Superior temporal gyrus (tissue), 1 donor: ENCODE data around the gene STAB1.

Experiments used
- DNase-seq: peaks from one replicate; pipeline ENCODE4 v3.0.0-alpha.2; 2016; ENCODE audit errors: extremely low spot score

The STAB1 gene, protein sequence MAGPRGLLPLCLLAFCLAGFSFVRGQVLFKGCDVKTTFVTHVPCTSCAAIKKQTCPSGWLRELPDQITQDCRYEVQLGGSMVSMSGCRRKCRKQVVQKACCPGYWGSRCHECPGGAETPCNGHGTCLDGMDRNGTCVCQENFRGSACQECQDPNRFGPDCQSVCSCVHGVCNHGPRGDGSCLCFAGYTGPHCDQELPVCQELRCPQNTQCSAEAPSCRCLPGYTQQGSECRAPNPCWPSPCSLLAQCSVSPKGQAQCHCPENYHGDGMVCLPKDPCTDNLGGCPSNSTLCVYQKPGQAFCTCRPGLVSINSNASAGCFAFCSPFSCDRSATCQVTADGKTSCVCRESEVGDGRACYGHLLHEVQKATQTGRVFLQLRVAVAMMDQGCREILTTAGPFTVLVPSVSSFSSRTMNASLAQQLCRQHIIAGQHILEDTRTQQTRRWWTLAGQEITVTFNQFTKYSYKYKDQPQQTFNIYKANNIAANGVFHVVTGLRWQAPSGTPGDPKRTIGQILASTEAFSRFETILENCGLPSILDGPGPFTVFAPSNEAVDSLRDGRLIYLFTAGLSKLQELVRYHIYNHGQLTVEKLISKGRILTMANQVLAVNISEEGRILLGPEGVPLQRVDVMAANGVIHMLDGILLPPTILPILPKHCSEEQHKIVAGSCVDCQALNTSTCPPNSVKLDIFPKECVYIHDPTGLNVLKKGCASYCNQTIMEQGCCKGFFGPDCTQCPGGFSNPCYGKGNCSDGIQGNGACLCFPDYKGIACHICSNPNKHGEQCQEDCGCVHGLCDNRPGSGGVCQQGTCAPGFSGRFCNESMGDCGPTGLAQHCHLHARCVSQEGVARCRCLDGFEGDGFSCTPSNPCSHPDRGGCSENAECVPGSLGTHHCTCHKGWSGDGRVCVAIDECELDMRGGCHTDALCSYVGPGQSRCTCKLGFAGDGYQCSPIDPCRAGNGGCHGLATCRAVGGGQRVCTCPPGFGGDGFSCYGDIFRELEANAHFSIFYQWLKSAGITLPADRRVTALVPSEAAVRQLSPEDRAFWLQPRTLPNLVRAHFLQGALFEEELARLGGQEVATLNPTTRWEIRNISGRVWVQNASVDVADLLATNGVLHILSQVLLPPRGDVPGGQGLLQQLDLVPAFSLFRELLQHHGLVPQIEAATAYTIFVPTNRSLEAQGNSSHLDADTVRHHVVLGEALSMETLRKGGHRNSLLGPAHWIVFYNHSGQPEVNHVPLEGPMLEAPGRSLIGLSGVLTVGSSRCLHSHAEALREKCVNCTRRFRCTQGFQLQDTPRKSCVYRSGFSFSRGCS (N-terminal part only)

DNA sequence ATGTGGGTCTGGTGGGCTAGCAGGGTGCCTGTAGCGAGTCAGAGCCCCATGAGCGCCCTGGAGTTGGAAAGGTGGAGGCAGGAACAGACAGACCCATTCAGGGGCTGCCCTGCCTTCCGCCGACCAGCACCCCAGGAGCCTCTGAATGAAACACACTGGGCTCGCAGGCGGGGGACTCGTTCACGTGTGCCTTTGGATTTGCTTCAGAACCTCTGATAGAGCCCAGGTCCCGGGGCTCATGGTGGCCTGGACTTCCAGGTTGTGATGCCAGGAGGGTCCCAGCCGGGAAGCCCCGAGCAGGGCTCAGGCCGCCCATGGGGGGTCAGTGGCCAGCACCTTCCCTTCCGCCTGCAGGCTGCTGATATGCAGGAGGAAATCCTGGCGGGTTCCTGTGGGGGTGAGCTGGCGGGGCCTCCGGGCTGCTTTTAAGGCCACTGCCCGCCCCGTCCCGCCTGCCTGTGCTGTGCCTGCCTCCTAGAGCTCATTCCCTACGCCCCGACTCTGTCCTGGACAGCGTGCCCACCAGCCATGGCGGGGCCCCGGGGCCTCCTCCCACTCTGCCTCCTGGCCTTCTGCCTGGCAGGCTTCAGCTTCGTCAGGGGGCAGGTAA is at the start of gene STAB1:
TSS of gene STAB1 (plus strand) at position 453 of the 610 bp plus-strand sequence. CDS start at position 529, 76 bp downstream.
- no peak for DNase-seq

DNA sequence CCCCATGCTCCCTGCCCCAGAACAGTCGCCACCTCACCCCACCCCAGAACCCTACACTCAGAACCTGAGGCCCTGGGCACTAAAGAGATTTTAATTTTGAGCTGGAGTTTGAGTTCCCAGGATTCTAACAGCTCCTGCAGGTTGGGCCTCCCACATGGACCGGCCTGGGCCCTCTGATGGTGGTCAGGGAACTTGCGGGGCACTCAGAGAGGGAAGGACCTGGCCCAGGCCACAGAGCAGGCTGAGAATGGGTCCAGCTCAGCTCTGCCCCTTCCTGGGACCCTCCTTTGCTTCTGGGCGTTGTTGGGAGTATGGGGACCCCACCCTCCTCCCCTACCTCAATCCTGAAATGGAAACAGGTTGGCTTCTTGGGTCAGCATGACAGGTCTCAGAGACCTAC is 49.1 kb upstream of the STAB1 start:
- DNase-seq = no peak

DNA sequence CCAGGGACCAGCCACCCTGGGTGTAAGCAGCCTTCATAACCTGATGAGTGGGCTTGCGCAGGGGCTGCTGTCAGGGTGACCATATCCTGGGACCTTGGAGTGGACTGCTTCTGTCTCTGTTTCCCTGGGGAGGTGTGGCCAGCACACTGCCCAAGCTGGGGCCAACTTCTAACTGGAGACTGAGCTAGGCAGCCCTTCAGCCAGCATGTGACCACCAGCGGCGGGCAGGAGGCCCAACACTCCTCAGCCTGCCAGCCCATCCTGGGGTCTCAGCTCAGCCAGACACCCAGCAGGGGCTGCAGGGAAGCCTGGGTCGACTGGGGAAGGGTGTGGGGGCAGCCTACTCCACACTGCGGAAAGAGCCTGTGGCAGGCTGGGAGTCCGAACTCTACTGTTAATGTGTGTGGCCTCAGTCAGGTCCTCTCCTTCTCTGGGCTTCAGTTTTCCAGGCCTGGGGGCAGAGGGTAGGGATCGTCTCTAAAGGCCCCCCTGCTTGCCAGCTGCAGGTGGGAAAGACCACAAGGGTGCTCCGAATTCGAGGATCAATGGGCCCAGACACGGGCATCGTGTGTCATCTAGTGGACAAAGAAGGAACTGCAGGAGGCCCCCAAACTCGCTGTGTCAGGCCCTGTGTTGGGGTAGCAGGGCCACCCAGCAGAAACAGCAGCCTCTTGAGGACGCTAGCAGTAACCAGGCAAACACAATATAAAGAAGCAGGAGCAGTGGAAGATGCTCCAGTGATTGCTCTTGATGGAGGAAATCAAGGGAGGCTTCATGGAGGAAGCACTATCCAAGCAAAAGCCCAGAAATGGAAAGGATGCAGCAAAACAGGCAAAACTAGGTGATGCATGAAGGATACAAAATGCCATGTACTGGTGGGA is 48.3 kb upstream of the STAB1 start:
- DNase-seq = peak; percentile 86

DNA sequence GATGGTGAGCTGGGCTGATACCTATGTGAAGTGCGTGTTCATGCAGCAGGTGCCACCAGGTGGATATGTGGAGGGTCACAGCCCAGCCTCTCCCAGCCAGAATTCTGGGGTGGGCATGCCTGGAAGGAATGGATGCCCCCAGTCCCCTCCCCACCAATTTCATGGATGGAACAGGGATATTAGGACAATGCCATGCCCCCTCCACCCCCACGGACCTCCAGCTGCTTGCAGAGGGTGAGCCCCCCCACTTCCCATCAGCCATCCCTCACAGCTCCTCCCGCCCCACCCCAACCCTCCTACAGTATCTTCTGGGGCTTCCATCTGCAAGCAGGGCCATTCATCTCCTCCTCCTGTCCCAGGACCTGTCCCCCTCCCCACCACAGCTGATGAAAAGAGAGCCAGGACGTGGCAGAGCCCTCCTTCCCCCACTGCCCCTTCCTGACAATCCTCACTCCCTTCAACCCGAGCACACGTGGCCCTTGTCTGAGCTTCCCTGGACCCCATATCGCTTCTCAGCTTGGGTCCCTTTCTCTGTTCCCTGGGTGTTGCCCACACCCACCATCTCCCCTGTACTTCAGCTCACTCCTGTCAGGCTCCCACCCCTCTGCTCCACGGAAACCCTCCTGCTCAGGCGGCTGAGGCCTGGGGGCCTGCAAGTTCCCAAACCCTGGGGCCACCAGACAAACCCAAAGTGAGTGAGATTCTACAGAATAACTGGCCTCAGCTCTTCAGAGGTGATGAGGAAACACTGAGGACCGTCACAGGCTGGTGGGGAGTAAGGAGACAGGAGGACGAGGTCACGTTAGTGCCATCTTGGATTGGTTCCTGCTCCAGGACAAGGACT is 47.4 kb upstream of the STAB1 start:
- no peak for DNase-seq

DNA sequence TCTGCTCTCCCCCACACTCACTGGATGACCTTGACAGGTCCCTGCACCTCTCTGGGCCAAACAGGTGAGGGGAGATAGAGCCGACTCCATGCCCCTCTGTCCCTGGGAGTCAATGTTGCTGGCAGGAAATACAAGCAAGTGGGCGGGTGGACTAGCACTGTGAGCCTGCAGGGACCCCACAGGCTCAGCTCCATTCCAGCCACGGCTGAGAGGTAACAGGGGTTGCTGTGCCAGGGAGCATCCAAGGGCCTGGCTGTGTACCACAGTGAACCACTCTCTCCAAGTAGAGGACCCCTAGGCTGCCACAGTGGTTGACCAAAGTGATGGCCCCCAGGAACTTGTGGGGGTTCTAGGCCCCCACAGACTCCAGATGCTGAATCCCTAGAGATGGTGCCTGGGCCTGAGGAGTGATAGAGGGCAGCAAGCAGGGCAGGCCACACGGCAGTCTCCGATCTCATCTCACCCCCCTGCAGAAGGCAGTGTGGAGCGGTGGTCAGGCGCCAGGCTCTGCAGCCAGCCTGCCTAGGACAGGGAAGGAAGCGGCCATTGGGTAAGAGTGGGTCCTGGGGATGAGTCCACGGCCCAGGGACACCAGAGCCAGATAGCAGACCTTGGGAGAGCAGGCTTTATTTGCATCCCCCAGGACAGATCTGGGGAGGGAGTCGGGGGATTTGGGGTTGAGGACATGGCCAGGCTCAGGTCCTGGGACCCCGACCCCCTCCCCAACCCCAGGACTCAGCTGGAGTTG is 44.5 kb upstream of the STAB1 start:
- no peak for DNase-seq

DNA sequence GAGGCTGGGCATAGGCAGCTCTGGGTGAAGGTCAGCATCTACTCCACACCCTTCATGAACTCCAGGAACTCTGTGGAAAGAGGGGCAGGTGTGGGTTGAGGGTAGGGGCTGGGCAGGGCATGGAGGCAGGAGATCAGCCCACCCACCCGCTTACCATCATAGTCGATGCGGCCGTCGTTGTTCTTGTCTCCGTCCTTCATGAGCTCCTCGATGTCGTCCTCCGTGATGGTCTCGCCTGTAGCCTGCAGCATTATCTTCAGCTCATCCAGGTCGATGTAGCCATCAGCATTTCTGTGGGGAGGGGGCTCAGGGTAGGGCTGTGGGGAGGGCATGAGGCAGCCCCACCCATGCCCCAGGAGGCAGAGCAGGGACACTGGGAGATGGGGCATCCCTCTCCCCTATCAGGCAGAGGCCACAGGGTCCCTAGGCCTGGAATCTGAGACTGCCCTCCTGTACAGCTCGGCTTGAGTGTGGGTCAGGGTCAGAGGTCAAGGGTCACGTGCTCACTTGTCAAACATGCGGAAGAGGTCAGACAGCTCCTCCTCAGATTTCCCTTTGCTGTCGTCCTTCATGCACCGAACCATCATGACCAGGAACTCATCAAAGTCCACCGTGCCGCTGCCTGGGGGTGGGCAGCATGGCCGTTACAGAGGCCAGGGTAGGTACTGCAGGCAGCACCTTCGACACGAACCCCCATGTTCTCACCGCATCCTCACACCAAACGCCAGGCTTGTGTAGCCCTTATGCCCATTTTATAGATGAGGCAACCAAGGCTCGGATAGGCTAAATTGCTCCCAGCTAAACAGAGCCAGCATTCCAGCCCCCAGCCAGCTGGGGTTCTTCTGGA is 43.7 kb upstream of the STAB1 start:
- DNase-seq = no peak

DNA sequence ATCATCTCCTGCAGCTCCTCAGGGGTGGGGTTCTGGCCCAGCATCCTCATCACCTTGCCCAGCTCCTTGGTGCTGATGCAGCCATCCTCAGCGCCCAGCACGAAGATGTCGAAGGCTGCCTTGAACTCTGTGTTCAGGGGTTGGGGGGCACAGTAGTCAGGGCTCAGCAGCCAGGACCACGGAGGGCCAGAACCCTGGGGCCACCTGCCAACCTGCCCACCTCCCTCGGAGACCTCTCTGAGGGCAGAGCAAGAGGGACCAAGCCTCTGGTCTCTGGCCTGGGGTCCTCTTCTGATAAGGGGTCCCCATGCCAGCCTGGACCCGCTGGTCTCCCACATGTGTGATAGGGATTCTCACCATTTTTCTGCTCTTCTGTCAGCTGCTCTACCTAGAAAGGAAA is 43.0 kb upstream of the STAB1 start:
- DNase-seq = no peak

DNA sequence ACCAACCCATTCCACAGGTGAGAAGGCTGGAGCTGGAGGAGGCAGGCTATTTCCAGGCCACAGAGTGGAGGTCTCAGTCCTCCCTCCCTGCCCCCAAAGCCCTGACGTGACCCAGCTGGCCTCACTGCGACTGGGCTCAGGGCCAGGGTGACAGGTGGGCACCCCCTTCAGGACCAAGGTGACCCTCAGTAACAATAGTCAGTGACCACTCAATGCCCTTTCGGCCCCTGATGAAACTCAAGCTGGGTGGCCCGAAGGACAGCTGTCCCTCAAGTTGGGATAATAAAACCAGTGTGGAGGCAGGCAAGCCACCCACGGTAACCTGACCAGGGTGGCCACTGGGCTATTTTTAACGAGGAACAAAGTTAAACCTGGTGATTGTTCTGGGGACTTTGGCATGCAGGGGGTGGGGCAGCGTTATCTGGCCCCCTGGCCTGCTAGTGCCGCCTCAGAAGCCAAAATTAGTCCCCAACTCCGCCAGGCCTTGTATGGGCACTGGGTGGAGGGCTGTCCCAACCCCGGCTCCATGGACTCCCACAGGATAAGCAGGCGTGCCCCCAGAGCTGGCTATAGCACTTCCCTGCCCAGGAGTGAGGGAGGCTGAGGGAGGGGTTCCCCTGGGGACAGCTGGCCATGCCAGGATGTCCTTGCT is 42.4 kb upstream of the STAB1 start:
- DNase-seq = no peak

DNA sequence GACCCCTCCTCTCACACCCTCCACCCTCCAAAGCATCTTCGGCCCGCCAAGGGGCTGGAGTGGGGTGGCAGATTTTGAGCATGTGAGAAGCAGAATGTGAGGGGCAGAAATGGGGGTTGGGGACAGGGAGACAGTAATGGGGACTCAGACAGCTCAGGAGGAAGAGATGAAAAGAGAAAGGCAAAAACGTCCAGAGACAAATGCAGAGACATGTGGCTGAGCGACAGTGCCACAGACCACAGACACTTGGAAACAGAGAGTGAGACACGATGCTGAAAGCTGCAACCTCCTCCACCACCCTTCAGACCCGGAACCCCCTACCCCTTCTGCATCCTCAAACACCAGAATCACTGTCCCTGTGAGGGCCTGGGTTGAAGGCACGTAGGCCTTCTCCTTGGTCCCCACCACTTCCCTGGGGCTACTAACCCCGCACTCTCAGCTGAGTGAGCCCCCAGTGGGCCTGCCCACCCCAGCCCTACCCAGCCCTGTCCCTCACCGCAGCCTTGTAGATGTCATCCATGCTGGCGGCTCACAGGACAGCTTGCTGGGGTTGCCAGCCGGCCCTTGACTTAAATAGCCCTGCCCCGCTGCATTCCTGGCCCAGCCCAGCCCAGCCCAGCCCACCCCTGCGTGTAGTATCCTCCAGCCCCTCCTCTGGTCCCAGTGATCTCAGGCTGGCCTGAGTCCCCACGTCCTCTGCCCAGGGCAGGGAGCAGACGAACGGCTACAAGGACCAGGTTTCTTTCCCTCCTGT is 41.5 kb upstream of the STAB1 start, which contains the start of gene TNNC1:
TSS of gene TNNC1 (minus strand) at position 546 of the 754 bp plus-strand sequence. CDS start at position 520, 26 bp downstream.
- DNase-seq = no peak

DNA sequence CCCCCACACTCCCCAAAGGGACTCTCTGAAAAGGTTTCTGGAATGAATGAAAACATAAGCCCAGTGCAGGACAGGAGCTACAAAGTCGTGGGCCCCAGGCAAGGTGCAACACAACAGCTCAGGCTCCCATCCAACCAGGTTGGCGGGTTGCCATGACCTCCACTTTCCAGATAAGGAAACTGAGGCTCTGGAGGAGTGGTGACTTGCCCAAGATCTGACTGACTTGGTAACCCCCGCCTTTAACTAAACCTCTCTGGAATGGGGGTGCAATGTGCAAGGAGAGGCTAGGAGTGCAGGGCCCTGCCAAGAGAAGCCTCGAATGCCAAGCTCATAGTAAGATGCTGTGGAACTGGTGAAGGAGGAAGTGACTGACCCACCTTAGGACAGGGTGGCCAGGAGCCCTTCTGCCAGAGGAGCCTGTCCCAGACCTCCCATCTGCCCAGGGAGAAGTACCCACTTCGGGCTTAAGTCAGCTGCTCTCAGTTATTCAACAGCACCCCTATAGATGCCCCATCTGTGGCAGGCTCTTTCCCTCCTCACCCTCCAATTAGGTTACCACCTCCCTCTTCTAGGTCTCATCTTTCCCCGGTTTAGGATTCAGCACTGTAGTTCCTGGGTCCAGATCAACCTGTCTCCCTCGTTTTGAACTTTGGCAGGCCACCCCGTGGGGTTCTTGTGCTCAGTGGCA is 40.7 kb upstream of the STAB1 start:
- DNase-seq = no peak

DNA sequence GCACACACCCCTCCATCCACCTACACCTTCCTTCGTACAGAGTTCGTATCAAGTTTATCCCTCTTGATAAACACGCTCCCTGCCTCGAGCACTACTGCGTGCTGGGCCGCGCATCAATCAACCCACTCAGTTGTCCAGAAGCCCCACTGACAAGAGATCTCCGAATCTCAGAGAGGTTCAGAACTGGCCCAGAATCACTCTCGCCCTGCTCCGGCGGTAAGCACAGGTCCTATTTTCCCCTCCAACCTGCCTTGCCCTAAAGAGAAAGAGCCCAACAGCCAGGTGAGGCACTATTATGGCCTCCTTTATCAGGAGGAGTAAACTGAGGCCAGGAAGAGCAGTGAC is 40.2 kb upstream of the STAB1 start:
- DNase-seq = no peak

DNA sequence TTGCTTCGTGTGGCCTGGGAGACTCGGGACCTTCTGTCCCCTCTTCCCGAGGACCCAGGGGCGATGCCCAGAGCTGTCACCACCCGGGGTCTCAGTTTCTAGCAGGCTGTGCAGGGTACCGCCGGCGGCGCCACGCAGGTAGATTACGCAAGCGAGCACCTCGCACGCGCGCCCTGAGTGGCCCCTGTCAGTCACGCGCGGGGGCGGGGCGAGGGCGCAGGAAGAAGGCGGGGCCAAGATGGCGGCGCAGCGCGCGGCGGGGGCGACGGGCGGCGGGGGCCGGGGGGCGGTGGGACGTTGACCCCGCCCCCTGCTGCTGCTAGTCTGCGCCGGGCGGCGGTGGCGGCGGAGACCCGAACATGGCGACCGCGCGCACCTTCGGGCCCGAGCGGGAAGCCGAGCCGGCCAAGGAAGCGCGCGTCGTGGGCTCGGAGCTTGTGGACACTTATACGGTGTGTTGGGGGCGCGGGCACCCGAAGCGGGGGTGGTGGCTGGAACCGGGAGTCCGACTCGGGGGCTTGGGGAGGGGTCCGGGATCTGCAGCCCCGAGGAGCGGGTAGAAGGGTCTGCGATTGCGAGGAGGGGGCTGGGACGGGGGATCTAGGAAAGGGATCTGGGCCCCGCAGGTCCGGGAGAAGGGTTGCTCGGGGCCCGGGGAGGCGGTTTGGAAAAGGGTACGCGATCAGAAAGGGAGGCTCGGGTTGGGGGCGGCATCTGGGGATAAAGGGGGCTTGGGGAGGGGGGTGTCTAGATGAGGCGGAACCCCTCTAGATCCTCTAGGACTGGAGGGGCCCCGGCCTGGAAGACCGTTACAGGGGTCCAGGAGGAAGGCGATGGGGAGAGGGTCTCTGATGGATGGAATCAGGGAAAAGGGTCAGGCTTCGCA is 39.6 kb upstream of the STAB1 start, which contains the start of gene NISCH:
TSS of gene NISCH (plus strand) at position 322 of the 886 bp plus-strand sequence. CDS start at position 360, 38 bp downstream.
- DNase-seq = peak; percentile 78

DNA sequence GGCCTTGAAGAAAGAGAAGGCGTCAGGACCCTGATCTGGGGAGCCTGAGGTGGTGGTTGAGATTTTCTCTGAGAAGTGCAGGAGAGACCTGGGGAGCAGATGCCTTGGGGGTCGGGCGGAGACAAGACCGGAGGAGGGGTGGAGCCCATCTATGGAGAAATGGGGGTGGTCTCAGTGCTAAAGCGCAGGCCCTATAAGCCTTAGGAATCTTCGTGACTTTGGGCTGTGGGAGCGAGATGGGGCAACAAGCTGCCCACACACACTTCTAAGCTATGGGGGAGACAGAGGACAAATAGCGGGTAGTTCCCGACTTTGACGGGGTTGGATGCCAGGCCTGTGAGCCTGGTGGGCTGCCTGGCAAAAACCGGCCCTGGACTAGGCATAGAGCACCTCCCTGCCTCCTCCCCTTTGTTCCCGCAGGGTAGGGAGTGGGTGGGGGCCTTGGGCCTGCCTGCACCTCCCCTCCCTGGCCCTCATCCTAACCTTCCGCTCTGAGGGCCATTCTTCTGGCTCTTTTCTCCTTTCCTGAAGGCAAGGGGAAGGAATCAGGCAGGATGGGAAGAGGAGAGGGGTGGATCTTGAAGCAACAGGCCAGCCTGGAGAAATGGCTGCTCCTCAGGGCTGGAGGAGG is 38.9 kb upstream of the STAB1 start:
- DNase-seq = no peak

DNA sequence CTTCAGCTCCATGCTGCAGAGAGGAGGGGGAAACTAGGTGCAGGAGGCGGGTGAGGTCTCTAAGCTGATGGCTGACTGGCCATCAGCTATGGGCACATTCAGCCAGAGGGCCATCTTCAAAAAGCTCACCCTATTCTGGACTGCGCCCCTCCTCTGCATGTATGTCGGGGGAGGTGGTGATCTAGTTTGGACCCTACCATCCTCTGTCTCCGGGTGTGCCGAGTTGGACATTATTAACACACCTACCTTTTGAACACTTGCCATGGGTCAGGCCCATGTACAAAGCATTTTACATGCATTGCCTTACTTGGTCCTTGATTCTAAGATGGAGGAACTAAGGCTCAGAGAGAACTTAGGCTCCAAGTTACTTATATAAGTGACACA is 38.3 kb upstream of the STAB1 start:
- no peak for DNase-seq
